Kidney capillary endothelial cell (primary cell): ENCODE data around the gene LANCL2.
A peak's percentile ranks its signal among the peaks of the same experiment; 100 is the strongest.
"Not testable (repeated sequence)": the region's sequence is repeated elsewhere in the genome, so short reads cannot be mapped to it uniquely, and the experiment has no call there.

Experiments used
- DNase-seq: peaks from one replicate; pipeline ENCODE4 v3.0.0-alpha.2; 2018; ENCODE audit warnings: low spot score

The LANCL2 gene

GRCh38 chr7:55362927-55363326 lies 2.2 kb upstream of the LANCL2 start:
- no peak for DNase-seq

DNA sequence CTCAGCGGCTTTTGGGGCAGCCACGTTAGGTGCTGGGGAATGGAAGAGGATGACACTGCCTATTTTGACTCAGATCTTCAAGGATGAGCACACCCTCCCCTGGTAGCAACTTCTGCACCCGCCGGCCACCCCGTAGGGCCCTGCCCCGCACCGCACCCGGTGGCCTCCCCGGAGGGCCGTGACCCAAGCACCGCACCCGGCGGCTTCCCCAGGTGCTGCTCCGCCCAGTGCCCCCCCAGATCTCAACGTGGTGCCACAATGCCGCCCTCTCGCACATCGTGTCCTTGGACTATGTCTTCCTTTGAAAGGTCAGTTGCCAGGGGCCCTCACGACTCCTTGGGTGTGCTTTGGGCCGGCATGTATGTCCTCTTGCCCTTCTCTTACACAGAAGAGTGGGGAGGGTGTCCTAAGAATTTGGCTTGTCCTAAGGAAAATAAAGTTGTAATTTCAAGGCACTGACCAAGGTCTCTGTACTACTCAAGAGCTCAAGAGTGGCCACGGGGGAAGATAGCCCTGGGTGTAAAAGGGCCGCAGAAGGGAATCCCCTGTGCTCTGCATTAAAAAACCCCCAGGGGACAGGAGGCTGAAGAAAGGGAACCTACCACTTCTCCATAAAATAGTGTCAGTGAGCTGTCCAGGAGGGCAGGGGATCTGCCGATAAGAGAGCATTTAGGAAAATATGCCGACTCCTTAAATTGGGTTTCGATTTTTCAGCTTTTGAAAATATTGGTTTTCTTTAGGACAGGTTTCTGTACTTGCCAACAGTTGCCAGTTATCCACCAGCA lies 1.6 kb upstream of the LANCL2 start:
- no peak for DNase-seq

GRCh38 chr7:55365675-55366460 lies 731 bp downstream of the LANCL2 start:
- peak; percentile 88 for DNase-seq

GRCh38 chr7:55366461-55367070 lies 1.4 kb downstream of the LANCL2 start:
- DNase-seq: peak; percentile 19

- DNase-seq: no peak
Observed at GRCh38 chr7:55367283-55367840, 2.2 kb downstream of the LANCL2 start.

DNA sequence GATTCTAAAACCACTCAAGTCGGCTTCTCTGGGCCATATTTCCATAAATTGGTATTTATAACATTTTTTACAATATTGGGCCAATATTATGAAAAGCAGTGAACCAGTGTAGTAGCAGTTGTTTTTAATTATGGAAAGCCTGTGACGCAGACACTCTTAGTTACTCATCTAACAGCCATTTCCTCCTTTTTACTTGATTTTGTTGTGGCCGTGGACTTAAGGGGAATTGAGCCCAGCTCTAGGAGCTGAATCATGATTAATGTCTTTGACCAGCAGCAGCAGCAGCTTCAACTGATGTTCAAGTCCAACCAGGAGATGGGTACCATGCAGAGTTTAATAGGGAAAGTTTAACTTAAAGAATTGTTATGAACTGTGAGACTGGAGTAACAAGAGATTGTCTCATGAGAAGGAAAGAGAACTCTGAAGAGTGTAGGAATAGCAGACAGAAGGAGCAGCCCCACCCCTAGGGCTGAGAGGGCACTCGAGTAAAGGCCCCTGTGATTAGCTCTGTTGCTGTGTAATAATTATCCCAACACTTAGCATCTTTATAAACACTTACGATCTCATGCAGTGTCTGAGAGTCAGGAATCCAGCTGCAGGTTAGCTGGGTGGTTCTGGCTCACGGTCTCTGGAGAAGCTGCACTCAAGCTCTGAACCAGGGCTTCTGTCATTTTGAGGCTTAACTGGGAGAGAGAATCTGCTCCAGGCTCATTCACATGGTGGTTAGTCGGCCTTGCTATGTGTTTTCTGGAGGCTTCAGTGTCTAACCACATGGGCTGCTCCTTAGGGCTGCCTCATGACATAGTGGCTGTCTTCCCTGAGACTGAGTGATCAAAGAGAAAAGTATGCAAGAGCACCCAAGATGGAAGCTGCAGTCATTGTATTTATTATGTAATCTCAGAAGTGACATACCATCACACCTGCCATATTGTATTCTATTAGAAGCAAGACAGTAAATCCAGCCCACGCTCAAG lies 4.6 kb downstream of the LANCL2 start:
- DNase-seq: peak; percentile 91

- DNase-seq: no peak
Observed at GRCh38 chr7:55374213-55374612, 9.1 kb downstream of the LANCL2 start.

- no peak for DNase-seq
Observed at GRCh38 chr7:55375237-55375636, 10.1 kb downstream of the LANCL2 start.

DNA sequence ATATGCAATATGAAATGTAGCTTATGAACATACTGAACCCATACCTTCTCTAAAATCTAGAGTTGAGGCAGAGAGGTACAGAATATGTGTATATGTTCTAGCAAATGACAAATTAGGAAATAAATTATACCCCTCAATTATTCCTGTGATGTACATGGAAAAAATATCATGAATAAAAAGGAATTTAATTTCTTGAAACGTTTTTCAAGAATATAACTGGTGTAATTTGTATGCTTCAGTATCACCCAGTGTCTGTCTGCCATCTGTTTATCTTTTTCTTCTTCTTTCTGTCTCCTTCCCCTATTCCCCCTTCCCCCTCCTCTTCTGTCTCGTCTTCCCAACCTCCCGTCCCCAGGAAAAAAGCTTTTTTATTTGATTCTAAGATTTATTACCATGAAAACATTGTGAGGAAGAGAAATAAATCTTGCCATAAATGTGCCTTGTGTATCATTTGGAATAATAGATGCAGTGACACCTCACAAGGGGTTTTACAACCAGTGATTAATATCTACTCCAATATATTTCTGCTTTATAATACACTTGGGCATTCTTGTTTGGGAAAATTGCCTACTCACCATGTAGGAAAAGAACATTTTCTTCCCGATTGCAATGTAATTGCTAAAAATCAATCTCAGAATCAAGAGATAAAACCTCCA lies 12.2 kb downstream of the LANCL2 start:
- DNase-seq: no peak

GRCh38 chr7:55379285-55379684 lies 14.1 kb downstream of the LANCL2 start:
- no peak for DNase-seq

DNA sequence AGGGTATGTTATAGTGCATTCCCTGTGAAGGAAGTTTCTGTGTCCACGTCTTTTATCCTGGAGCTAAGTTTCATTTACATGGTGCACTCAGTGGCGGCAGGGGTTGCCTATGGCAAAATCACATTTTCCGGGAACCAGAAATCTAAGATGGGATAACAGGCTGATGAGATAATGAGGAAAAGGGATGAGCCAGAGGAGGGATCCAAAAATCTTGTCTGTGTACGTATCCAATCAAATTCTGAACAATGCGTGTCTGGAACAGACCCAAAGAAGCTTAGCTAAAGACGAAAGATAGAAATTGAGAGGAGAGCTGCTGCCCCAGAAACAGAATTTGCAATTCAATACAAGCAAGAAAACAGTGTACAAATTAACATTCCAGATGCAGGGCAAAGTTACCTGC lies 16.1 kb downstream of the LANCL2 start:
- no peak for DNase-seq

- DNase-seq: no peak
Observed at GRCh38 chr7:55381696-55382095, 16.6 kb downstream of the LANCL2 start.

DNA sequence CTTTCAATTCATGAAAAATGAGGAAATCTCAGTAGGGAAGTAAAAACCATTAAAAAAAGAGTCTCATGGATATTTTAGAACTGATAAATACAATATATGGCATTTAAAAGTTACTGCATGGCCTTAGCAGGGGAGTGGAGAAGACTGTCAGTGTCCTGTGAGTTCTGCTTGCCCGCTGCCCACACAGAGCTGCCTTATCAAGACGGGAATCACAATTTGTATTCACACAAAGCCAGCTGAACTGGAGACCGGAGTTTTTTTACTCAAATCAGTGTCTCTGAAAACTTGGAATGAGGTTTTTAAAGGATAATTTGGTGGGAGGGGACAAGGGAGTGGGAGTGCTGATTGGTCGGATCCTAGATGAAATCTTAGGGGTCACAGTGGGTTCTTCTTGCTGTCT lies 17.1 kb downstream of the LANCL2 start:
- DNase-seq: no peak

- DNase-seq: no peak
Observed at GRCh38 chr7:55386541-55386940, 21.4 kb downstream of the LANCL2 start.

- no peak for DNase-seq
Observed at GRCh38 chr7:55387062-55387965, 22.2 kb downstream of the LANCL2 start.

DNA sequence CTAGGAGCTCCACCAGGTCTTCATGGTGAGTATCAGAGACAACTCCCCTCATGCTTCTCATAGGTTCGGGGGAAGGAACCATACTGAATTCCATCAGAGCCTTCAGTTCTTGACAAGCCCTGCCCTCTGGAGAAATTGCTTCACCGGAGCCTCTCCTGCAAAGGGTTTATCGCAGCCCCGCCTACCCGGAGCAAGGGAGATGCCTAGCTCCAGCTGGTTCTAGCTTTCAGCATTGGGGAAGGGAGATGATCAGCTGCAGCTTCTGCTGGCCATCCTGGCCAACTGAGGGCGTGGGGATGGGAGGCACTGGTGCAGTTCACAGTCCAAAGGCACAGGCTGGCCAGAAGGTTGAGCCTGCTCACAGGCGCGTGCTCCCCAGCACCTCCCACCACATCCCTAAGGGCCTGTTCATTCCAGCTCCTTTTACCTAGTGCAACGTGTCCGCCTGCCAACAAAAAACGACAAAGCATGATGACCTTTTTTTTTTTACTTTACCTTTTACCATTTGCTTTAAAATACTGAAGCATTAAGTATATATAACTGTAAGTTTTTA lies 31.2 kb downstream of the LANCL2 start:
- DNase-seq: no peak

- no peak for DNase-seq
Observed at GRCh38 chr7:55397617-55398016, 32.5 kb downstream of the LANCL2 start.

GRCh38 chr7:55400191-55400590 lies 35.1 kb downstream of the LANCL2 start:
- DNase-seq: no peak

DNA sequence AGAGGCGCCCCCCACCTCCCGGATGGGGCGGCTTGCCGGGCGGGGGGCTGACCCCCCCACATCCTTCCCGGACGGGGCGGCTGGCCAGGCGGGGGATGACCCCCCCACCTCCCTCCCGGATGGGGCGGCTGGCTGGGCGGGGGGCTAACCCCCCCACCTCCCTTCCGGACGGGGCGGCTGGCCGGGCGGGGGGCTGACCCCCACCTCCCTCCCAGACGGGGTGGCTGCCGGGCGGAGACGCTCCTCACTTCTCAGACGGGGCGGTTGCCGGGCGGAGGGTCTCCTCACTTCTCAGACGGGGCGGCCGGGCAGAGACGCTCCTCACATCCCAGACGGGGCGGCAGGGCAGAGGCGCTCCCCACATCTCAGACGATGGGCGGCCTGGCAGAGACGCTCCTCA lies 37.4 kb downstream of the LANCL2 start:
- DNase-seq: not testable (repeated sequence)
